GM12801 (cell line): ENCODE measurements around the gene SEC63.

Experiments used
- CTCF ChIP-seq: IDR thresholded peaks from one replicate; pipeline ENCODE4 v1.5.1; 2011; ENCODE audit warnings: control low read depth; ENCODE audit not compliant: insufficient read length; ENCODE audit errors: extremely low read depth

The SEC63 gene

GRCh38 chr6:107862383-107862782, 95.6 kb downstream of the SEC63 start:
- no peak for TF ChIP-seq CTCF

GRCh38 chr6:107853230-107853629, 104.8 kb downstream of the SEC63 start:
- TF ChIP-seq CTCF: no peak

- no peak for TF ChIP-seq CTCF
Observed at GRCh38 chr6:107849325-107849724, 108.7 kb downstream of the SEC63 start.

GRCh38 chr6:107847844-107848802, 109.9 kb downstream of the SEC63 start:
- TF ChIP-seq CTCF: no peak

- no peak for TF ChIP-seq CTCF
Observed at GRCh38 chr6:107846262-107846795, 111.7 kb downstream of the SEC63 start.

GRCh38 chr6:107845777-107846176, 112.2 kb downstream of the SEC63 start:
- no peak for TF ChIP-seq CTCF

GRCh38 chr6:107843400-107843799, 114.6 kb downstream of the SEC63 start:
- no peak for TF ChIP-seq CTCF
